SK-N-SH treated with all-trans-retinoic acid at 6 μM for 48 hours (cell line): ENCODE results near the gene ARMH3.

ENCODE experiments used
- BACH2 ChIP-seq: fragments of 250-450 bp; sonication (Bioruptor Pico); IDR thresholded peaks from 2 replicates; pipeline ENCODE4 v1.9.0; 2021; ENCODE audit warnings: mild to moderate bottlenecking, borderline replicate concordance
- CREB5 ChIP-seq: fragments of 250-450 bp; sonication (Bioruptor Pico); IDR thresholded peaks from 2 replicates; pipeline ENCODE4 v1.5.1; 2020; ENCODE audit warnings: low read depth, mild to moderate bottlenecking, moderate library complexity
- CSDC2 ChIP-seq: fragments of 250-450 bp; sonication (Bioruptor Pico); IDR thresholded peaks from 2 replicates; pipeline ENCODE4 v1.5.0; 2020; ENCODE audit warnings: mild to moderate bottlenecking, moderate library complexity
- POU6F1 ChIP-seq: fragments of 250-450 bp; sonication (Bioruptor Pico); IDR thresholded peaks from 2 replicates; pipeline ENCODE4 v1.8.0; 2021; ENCODE audit warnings: low read depth, mild to moderate bottlenecking, moderate library complexity, borderline replicate concordance
- RARB ChIP-seq: fragments of 250-450 bp; sonication (Bioruptor Pico); IDR thresholded peaks from 2 replicates; pipeline ENCODE4 v1.8.0; 2021; ENCODE audit warnings: mild to moderate bottlenecking, moderate library complexity
- SNAI2 ChIP-seq: fragments of 250-450 bp; sonication (Bioruptor Pico); IDR thresholded peaks from 2 replicates; pipeline ENCODE4 v1.5.0; 2020; ENCODE audit warnings: mild to moderate bottlenecking, moderate library complexity
- ZFP3 ChIP-seq: fragments of 250-450 bp; sonication (Bioruptor Pico); IDR thresholded peaks from 2 replicates; pipeline ENCODE4 v1.5.0; 2020; ENCODE audit warnings: mild to moderate bottlenecking, moderate library complexity
- ZFP30 ChIP-seq: fragments of 450-650 bp; formaldehyde crosslinking; IDR thresholded peaks from 2 replicates; pipeline ENCODE4 v1.5.0; 2022; ENCODE audit warnings: mild to moderate bottlenecking, moderate library complexity
- ZNF565 ChIP-seq: fragments of 450-650 bp; formaldehyde crosslinking; conservative IDR thresholded peaks from 2 replicates; pipeline ENCODE4 v1.5.0; 2020; ENCODE audit warnings: low read depth, mild to moderate bottlenecking, moderate library complexity
- ZNF70 ChIP-seq: fragments of 450-650 bp; formaldehyde crosslinking; IDR thresholded peaks from 2 replicates; pipeline ENCODE4 v1.5.0; 2020; ENCODE audit warnings: mild to moderate bottlenecking, moderate library complexity
- ZNF8 ChIP-seq: fragments of 450-650 bp; formaldehyde crosslinking; IDR thresholded peaks from 2 replicates; pipeline ENCODE4 v1.5.0; 2020; ENCODE audit warnings: mild to moderate bottlenecking, moderate library complexity

DNA sequence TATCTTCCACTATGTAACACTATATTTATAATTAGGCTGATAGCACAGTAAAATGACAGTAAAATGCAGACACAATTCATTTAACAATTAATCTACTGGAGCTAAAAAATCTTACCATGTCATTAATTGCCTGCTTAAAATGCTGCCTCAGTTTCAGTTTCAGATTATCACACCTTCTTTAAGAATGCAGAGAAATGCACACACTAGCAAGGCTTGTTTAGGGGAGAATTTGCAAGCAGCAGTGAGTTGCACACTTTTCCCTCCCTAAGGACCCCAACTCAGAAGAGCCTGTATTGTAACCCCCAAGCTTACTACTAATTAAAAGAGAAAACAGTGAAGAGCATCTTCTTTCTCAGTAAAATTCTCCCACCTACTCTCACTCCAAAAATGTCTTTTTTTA is 132.7 kb downstream of the ARMH3 start:
- TF ChIP-seq ZNF70 (CRISPR knock-in tag), result no peak
- no peak for TF ChIP-seq RARB (CRISPR knock-in tag)
- TF ChIP-seq ZFP30 (CRISPR knock-in tag), result no peak
- TF ChIP-seq ZNF8, result no peak
- TF ChIP-seq CREB5, result no peak
- no peak for TF ChIP-seq CSDC2 (CRISPR knock-in tag)
- TF ChIP-seq ZNF565 (CRISPR knock-in tag), result no peak
- no peak for TF ChIP-seq ZFP3 (CRISPR knock-in tag)
- no peak for TF ChIP-seq BACH2
- no peak for TF ChIP-seq POU6F1 (CRISPR knock-in tag)
- TF ChIP-seq SNAI2 (CRISPR knock-in tag), result no peak
